Measurements from ENCODE around the gene NLRP1. TPM values are rescaled to one million over a fixed set of nuclear protein-coding genes. Genes with fewer than 3 reads are reported as not detected.

The NLRP1 gene
- total and polyA plus RNA-seq, 2 of the 13 experiments (the other 11 are each of a cell fraction or from before 2014, with no cell fraction given) = 3.4 to 3.7 TPM

DNA sequence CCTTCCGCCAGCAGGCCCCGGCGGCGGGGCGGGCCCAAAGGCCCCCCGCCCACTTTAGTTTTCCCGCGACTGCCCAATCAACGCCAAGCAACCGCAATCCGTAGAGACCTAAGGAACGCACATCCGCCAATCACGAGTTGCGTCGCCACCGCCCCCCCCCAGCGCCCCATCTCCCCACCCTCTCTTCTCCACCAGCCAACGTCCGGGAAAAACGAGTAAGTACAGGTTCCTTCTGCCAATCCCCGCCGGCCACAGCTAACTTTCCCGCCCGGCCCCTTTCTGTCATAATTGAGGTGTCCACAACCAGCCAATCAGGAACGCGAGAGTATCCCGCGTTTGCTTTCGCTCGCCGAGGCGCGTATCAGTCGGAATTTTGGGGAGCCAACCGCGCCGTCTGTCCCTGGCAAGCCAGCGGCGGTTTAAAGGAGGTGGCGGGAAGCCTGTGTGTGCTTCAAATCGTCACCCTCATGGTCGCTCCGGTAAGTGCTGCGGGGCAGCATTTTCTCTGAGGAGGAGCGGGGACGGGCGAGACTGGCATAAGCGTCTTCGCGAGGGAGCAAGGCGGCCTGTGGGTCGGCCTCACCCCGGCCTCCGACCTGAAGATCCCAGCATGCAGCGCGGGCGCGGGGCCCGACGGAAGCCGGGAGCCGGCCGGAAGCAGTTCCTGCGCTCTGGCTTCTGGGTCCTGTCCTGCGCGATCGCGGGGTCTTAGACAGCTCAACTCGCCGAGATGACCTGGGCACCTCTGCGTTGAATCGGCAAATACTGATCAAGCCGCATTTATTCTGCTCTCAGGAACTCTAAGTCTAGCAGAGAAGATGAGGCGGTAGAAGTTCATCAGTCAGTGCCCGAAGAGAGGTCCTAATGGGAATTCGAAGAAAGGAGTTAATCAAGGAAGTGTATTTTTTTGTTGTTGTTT, 97.8 kb downstream of the NLRP1 start, which contains the start of gene MIS12 (continued):
- TF ChIP-seq ZMAT3 (CRISPR knock-in tag; conservative IDR thresholded peaks at IDR 0.05) = peak; percentile 80; the same call in 1 of the 2 replicates
- no peak; the same call in 1 of the 2 replicates for TF ChIP-seq ZBTB7B (CRISPR knock-in tag; IDR thresholded peaks at IDR 0.05)
- TF ChIP-seq ZNF430 (CRISPR knock-in tag; IDR thresholded peaks at IDR 0.05) = 0 out of 2 replicates have a peak, but pooled peaks have one; percentile 51
- no peak for TF ChIP-seq SCMH1 (CRISPR knock-in tag; IDR thresholded peaks at IDR 0.05; ENCODE audit: borderline replicate concordance)
- no peak for TF ChIP-seq ZNF644 (CRISPR knock-in tag; IDR thresholded peaks at IDR 0.05; ENCODE audit: low read depth)
- TF ChIP-seq ZNF598 (CRISPR knock-in tag; IDR thresholded peaks at IDR 0.05; ENCODE audit: borderline replicate concordance) = peak; percentile 52; the same call in 1 of the 2 replicates
- TF ChIP-seq, protein P1, sequence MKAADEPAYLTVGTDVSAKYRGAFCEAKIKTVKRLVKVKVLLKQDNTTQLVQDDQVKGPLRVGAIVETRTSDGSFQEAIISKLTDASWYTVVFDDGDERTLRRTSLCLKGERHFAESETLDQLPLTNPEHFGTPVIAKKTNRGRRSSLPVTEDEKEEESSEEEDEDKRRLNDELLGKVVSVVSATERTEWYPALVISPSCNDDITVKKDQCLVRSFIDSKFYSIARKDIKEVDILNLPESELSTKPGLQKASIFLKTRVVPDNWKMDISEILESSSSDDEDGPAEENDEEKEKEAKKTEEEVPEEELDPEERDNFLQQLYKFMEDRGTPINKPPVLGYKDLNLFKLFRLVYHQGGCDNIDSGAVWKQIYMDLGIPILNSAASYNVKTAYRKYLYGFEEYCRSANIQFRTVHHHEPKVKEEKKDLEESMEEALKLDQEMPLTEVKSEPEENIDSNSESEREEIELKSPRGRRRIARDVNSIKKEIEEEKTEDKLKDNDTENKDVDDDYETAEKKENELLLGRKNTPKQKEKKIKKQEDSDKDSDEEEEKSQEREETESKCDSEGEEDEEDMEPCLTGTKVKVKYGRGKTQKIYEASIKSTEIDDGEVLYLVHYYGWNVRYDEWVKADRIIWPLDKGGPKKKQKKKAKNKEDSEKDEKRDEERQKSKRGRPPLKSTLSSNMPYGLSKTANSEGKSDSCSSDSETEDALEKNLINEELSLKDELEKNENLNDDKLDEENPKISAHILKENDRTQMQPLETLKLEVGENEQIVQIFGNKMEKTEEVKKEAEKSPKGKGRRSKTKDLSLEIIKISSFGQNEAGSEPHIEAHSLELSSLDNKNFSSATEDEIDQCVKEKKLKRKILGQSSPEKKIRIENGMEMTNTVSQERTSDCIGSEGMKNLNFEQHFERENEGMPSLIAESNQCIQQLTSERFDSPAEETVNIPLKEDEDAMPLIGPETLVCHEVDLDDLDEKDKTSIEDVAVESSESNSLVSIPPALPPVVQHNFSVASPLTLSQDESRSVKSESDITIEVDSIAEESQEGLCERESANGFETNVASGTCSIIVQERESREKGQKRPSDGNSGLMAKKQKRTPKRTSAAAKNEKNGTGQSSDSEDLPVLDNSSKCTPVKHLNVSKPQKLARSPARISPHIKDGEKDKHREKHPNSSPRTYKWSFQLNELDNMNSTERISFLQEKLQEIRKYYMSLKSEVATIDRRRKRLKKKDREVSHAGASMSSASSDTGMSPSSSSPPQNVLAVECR (CRISPR knock-in tag; IDR thresholded peaks at IDR 0.05; ENCODE audit: borderline replicate concordance) = peak; percentile 97
- TF ChIP-seq ZNF772 (CRISPR knock-in tag; IDR thresholded peaks at IDR 0.05) = peak; percentile 75; the same call in 1 of the 2 replicates
- peak; percentile 89; the same call in 1 of the 2 replicates for TF ChIP-seq SPEN (CRISPR knock-in tag; IDR thresholded peaks at IDR 0.05; ENCODE audit: low read depth)
- no peak for TF ChIP-seq IKZF4 (CRISPR knock-in tag; IDR thresholded peaks at IDR 0.05; ENCODE audit: borderline replicate concordance, low read depth, not compliant biosample characterization)
- TF ChIP-seq ZNF432 (CRISPR knock-in tag; IDR thresholded peaks at IDR 0.05; ENCODE audit: borderline replicate concordance) = no peak
- 0 out of 2 replicates have a peak, but pooled peaks have one; percentile 30 for TF ChIP-seq ZNF362 (CRISPR knock-in tag; IDR thresholded peaks at IDR 0.05; ENCODE audit: borderline replicate concordance)
- peak; percentile 89 for TF ChIP-seq ZNF280B (CRISPR knock-in tag; IDR thresholded peaks at IDR 0.05; ENCODE audit: borderline replicate concordance)
- TF ChIP-seq CC2D1A (CRISPR knock-in tag; IDR thresholded peaks at IDR 0.05) = no peak
- peak; percentile 85; the same call in 1 of the 2 replicates for TF ChIP-seq DMAP1 (CRISPR knock-in tag; IDR thresholded peaks at IDR 0.05)
- no peak for TF ChIP-seq RORA (CRISPR knock-in tag; IDR thresholded peaks at IDR 0.05)
- TF ChIP-seq ZNF75D (CRISPR knock-in tag; IDR thresholded peaks at IDR 0.05; ENCODE audit: borderline replicate concordance) = no peak
- peak; percentile 21; the same call in 1 of the 2 replicates for TF ChIP-seq ZKSCAN8 (CRISPR knock-in tag; IDR thresholded peaks at IDR 0.05; ENCODE audit: borderline replicate concordance)
- TF ChIP-seq ARHGAP35 (CRISPR knock-in tag; IDR thresholded peaks at IDR 0.05; ENCODE audit: borderline replicate concordance) = peak; percentile 78; the same call in 1 of the 2 replicates
- no peak for TF ChIP-seq ZNF180 (CRISPR knock-in tag; IDR thresholded peaks at IDR 0.05; ENCODE audit: borderline replicate concordance, low read depth)
- TF ChIP-seq CENPT (CRISPR knock-in tag; IDR thresholded peaks at IDR 0.05; ENCODE audit: low read depth) = peak; percentile 35; the same call in 1 of the 2 replicates
- no peak for TF ChIP-seq ZNF326 (CRISPR knock-in tag; IDR thresholded peaks at IDR 0.05; ENCODE audit: borderline replicate concordance)

Measured in HepG2 (cell line).